ENCODE data around the gene KLHL40.

DNA sequence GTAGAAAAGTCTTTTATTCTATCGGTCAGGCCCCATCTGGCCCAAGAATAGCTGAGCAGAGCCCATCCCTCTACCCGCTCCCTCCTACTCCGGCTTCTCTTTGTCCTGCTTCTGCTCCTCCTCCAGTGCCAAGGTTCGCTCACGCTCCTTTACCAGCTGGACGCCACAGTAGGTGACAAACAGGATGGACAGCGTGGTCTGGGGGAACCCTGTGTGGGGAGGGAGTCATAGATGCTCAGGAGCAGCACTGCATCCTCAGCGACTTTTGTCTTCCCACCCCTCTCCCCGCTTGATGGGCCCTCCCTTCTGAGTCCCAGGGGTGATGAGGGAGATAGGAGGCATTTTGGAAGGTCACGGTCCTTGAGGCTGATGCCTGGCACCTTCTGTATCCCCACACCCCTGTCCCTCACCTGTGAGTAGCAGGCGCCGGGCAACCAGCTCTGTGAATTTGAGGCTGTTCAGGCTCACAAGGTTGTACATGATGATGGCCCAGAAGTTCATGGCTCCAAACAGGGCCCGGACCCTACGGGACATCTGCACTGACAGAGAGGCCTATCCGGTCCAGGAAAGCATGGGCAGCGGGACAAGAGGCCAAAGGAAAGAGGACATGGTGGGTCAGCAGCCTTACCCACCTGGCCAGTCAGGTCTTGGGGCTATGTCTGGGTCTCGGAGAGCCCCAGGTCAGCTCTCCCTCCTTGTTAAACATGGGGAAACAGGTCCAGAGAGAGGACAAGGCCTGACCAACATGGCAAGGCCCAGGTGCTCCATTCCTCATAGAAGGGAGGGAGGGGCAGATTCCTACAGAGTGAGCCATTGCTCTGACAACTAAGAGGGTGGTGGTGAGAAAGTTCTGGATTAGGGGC lies 7.6 kb downstream of the KLHL40 start:
- TF ChIP-seq, protein P1, sequence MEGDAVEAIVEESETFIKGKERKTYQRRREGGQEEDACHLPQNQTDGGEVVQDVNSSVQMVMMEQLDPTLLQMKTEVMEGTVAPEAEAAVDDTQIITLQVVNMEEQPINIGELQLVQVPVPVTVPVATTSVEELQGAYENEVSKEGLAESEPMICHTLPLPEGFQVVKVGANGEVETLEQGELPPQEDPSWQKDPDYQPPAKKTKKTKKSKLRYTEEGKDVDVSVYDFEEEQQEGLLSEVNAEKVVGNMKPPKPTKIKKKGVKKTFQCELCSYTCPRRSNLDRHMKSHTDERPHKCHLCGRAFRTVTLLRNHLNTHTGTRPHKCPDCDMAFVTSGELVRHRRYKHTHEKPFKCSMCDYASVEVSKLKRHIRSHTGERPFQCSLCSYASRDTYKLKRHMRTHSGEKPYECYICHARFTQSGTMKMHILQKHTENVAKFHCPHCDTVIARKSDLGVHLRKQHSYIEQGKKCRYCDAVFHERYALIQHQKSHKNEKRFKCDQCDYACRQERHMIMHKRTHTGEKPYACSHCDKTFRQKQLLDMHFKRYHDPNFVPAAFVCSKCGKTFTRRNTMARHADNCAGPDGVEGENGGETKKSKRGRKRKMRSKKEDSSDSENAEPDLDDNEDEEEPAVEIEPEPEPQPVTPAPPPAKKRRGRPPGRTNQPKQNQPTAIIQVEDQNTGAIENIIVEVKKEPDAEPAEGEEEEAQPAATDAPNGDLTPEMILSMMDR (IDR thresholded peaks at IDR 0.05), result no peak
- TF ChIP-seq POLR2AphosphoS5 (IDR thresholded peaks at IDR 0.05; ENCODE audit: low read depth, low read length), result no peak

Data from Panc1 (cell line).